Measurements from ENCODE around the gene FASTKD3. TPM values are rescaled to one million over a fixed set of nuclear protein-coding genes. Genes with fewer than 3 reads are reported as not detected.

The FASTKD3 gene
- total and polyA plus RNA-seq, 4 donors = 6.3 to 11.3 (median 9.5) TPM

GRCh38 chr5:7884491-7885267 is 15.8 kb upstream of the FASTKD3 start:
- Histone ChIP-seq H3K27me3 (ENCODE audit: control insufficient read depth in 4 of 4, insufficient read depth in 4 of 4, low read length in 3 of 4) (no peaks in the 10 kb centered on the region), H3K36me3 (ENCODE audit: control insufficient read depth in 4 of 4, insufficient read depth in 3 of 4, low read depth in 1 of 4, low read length in 3 of 4) (peaks cover 15 to 64% (median 46%) of the 10 kb centered on the region in 4 donors), H3K27ac (ENCODE audit: low read depth in 1 of 2, low read length in 2 of 2) (no peak overlapping the region), H3K4me1 (ENCODE audit: control insufficient read depth in 4 of 4, insufficient read depth in 4 of 4, low read length in 3 of 4) (peaks cover 0 to 4% (median 3%) of the 10 kb centered on the region in 4 donors), H3K9me3 (ENCODE audit: control insufficient read depth in 4 of 4, low read length in 3 of 4) (peaks cover 0 to under 1% (median 0%) of the 10 kb centered on the region in 4 donors), H3K9ac (ENCODE audit: low read depth in 1 of 2, low read length in 2 of 2) (no peak overlapping the region), H3K4me3 (ENCODE audit: low read depth in 1 of 3, low read length in 3 of 3) (no peak overlapping the region)
- DNase-seq (ENCODE audit: low spot score) = no peak
- 84% methylated on average over 5 of the region's 5 CpGs for WGBS
- TF ChIP-seq NR2F2 (IDR thresholded peaks at IDR 0.05) = no peak
- TF ChIP-seq GABPA (IDR thresholded peaks at IDR 0.05 in 1 of 2, conservative IDR thresholded peaks at IDR 0.05 in 1 of 2) = no peak
- TF ChIP-seq JUND (IDR thresholded peaks at IDR 0.05) = no peak
- TF ChIP-seq FOXA2 (IDR thresholded peaks at IDR 0.05) = no peak
- TF ChIP-seq HNF4A (conservative IDR thresholded peaks at IDR 0.05) = no peak
- TF ChIP-seq TAF1 (conservative IDR thresholded peaks at IDR 0.05) = no peak
- TF ChIP-seq EGR1 (IDR thresholded peaks at IDR 0.05; ENCODE audit: low read depth in 2 of 2) = no peak
- TF ChIP-seq HNF4G (IDR thresholded peaks at IDR 0.05) = no peak
- no peak for TF ChIP-seq RXRA (IDR thresholded peaks at IDR 0.05)

GRCh38 chr5:7882926-7883325 is 14.1 kb upstream of the FASTKD3 start:
- Histone ChIP-seq H3K4me3 (ENCODE audit: low read depth in 1 of 3, low read length in 3 of 3) (no peak overlapping the region), H3K9me3 (ENCODE audit: control insufficient read depth in 4 of 4, low read length in 3 of 4) (peaks cover 0 to 4% (median 0%) of the 10 kb centered on the region in 4 donors), H3K9ac (ENCODE audit: low read depth in 1 of 2, low read length in 2 of 2) (no peak overlapping the region), H3K27ac (ENCODE audit: low read depth in 1 of 2, low read length in 2 of 2) (no peak overlapping the region), H3K27me3 (ENCODE audit: control insufficient read depth in 4 of 4, insufficient read depth in 4 of 4, low read length in 3 of 4) (no peaks in the 10 kb centered on the region), H3K36me3 (ENCODE audit: control insufficient read depth in 4 of 4, insufficient read depth in 3 of 4, low read depth in 1 of 4, low read length in 3 of 4) (peaks cover 14 to 49% (median 41%) of the 10 kb centered on the region in 4 donors), H3K4me1 (ENCODE audit: control insufficient read depth in 4 of 4, insufficient read depth in 4 of 4, low read length in 3 of 4) (peaks cover 5 to 15% (median 10%) of the 10 kb centered on the region in 4 donors)
- DNase-seq (ENCODE audit: low spot score) = no peak
- 85% methylated on average over 4 of the region's 4 CpGs for WGBS
- TF ChIP-seq SP1 (IDR thresholded peaks at IDR 0.05) (no peak), MAX (IDR thresholded peaks at IDR 0.05) (no peak), FOXA2 (IDR thresholded peaks at IDR 0.05) (no peak)

GRCh38 chr5:7881816-7882215 is 13.0 kb upstream of the FASTKD3 start:
- Histone ChIP-seq H3K27me3 (ENCODE audit: control insufficient read depth in 4 of 4, insufficient read depth in 4 of 4, low read length in 3 of 4) (no peaks in the 10 kb centered on the region), H3K9ac (ENCODE audit: low read depth in 1 of 2, low read length in 2 of 2) (no peak overlapping the region), H3K36me3 (ENCODE audit: control insufficient read depth in 4 of 4, insufficient read depth in 3 of 4, low read depth in 1 of 4, low read length in 3 of 4) (peaks cover 14 to 48% (median 40%) of the 10 kb centered on the region in 4 donors), H3K4me3 (ENCODE audit: low read depth in 1 of 3, low read length in 3 of 3) (no peak overlapping the region), H3K9me3 (ENCODE audit: control insufficient read depth in 4 of 4, low read length in 3 of 4) (peaks cover 0 to 4% (median 0%) of the 10 kb centered on the region in 4 donors), H3K4me1 (ENCODE audit: control insufficient read depth in 4 of 4, insufficient read depth in 4 of 4, low read length in 3 of 4) (peaks cover 5 to 24% (median 20%) of the 10 kb centered on the region in 4 donors), H3K27ac (ENCODE audit: low read depth in 1 of 2, low read length in 2 of 2) (no peak overlapping the region)
- TF ChIP-seq ZBTB33 (IDR thresholded peaks at IDR 0.05) (no peak), ATF3 (IDR thresholded peaks at IDR 0.05) (no peak), RXRA (IDR thresholded peaks at IDR 0.05) (no peak), SP1 (IDR thresholded peaks at IDR 0.05) (no peak), CTCF (IDR thresholded peaks at IDR 0.05; ENCODE audit: low read depth, low read length, missing input control) (no peak), REST (IDR thresholded peaks at IDR 0.05) (no peak), JUND (IDR thresholded peaks at IDR 0.05) (no peak), FOXA1 (IDR thresholded peaks at IDR 0.05) (no peak), RAD21 (IDR thresholded peaks at IDR 0.05) (no peak), NR2F2 (IDR thresholded peaks at IDR 0.05) (no peak), TAF1 (conservative IDR thresholded peaks at IDR 0.05) (no peak), HNF4G (IDR thresholded peaks at IDR 0.05) (no peak), FOXA2 (IDR thresholded peaks at IDR 0.05) (no peak), HNF4A (conservative IDR thresholded peaks at IDR 0.05) (no peak), EGR1 (IDR thresholded peaks at IDR 0.05; ENCODE audit: low read depth in 2 of 2) (no peak), GABPA (IDR thresholded peaks at IDR 0.05 in 1 of 2, conservative IDR thresholded peaks at IDR 0.05 in 1 of 2) (no peak), MAX (IDR thresholded peaks at IDR 0.05) (no peak), YY1 (IDR thresholded peaks at IDR 0.05) (no peak)
- 96% methylated on average over 2 of the region's 2 CpGs for WGBS
- DNase-seq (ENCODE audit: low spot score) = no peak
